HG02938 (cell line): ENCODE data around the gene THSD4.

Experiments
- ATAC-seq: cut with Tn5 transposase; IDR thresholded peaks from one replicate; pipeline ENCODE4 v1.9.1; 2021; ENCODE audit warnings: mild to moderate bottlenecking, moderate library complexity; ENCODE audit not compliant: unreplicated experiment

Gene THSD4

GRCh38 chr15:71096676-71097075 lies 18.6 kb upstream of the THSD4 start:
- ATAC-seq: no peak

- ATAC-seq: no peak
These were observed 17.4 kb upstream of the THSD4 start for GRCh38 chr15:71097890-71098289.

- no peak for ATAC-seq
These were observed 16.4 kb upstream of the THSD4 start for GRCh38 chr15:71098920-71099319.

- peak; percentile 72 for ATAC-seq
These were observed 12.1 kb upstream of the THSD4 start for GRCh38 chr15:71103102-71103676.

DNA sequence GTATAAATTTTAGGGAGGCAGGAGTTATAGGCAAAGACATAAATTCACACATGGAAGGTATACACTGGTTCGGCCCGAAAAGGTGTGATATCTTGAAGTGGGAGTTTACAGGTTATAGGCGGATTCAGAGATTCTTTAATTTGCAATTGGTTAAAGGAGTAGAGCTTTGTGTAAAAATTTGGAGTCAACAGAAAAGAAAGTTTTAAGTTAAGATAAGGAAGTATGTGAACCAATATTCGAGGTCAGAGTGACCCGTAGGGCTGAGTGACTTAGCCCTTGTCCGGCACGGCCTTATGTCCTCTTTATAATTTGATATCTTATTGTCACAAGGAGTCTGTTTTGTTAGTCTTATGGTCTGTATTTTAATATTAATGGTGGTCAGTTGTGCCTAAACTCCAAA lies 10.6 kb upstream of the THSD4 start:
- no peak for ATAC-seq

- ATAC-seq: no peak
These were observed 9.8 kb upstream of the THSD4 start for GRCh38 chr15:71105444-71105843.

GRCh38 chr15:71106802-71107500 lies 8.3 kb upstream of the THSD4 start:
- no peak for ATAC-seq

- no peak for ATAC-seq
These were observed 7.8 kb upstream of the THSD4 start for GRCh38 chr15:71107501-71107815.

- no peak for ATAC-seq
These were observed 6.1 kb upstream of the THSD4 start for GRCh38 chr15:71109130-71109529.

DNA sequence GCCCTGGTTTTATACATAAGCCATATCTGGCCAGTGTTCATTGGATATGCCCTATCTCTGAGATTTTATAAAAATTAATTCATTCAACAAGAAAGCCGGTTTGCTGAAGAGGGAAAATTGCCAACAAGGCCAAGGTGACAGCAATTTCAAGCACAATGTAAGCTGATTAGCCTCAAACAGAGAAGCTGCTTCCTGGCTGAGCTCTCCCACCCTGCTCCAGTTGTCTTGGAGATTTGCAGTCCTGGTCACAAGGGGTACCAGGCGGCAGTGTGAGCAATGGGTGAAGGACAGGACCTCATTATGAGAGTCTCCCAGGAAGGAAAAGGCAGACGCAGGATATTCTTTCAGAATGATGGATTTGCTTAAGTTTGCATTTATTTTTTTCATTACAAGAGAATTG lies 5.4 kb upstream of the THSD4 start:
- ATAC-seq: no peak

DNA sequence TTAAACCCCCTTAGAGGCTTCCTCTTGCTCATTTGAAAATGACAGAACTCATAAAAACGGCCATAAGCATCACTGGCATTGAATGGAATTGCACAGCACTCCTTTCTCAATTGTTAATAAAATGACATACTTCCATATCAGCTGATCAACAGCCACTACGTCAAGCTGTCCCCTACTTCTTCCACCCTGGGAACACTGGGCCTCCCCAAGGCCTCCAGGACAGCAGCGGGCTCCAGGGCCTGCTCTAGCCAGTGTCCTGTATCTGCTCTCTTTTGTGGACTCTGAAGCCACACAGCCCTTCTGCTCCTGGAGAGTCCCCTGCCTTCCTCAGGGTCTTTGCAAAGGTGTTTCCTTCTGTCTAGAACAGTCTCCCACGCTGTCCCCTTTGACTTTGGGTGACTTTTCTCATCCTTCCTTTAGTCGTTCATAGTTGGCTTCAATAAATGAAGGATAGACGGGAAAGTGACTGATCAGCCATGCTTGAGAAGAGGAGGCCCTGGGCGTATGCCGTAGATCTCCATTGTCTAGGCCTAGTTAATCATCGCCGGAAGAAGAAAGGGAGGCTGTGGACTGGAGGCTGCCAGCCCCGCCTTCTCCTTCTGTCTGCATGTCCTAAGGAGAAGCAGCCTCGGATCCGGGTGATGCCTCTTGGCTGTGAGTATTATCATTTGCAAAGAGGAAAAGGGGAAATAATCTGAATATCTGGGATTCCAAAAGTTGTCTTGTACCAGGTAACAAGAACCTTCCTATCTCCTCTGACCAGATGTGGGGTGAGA lies 4.7 kb upstream of the THSD4 start:
- ATAC-seq: no peak

DNA sequence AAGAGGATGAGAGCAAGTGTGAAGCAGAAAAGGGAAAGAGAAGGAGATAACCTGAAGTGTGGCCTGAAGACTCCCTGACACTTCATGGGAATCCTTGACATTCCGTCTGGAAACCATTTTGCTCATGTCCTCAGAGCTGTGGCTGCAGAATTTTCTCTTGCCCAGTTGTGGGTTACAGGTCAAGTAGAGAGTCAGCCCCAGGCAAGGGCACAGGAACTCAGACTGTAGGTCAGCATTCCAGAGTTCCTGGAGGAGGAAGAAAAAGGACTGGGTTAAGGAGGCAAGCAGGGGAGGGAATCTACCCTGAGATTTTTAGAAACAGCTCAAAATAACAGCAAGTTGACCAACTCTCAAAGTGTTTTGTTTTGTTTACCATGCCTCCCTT lies 4.1 kb upstream of the THSD4 start:
- no peak for ATAC-seq

GRCh38 chr15:71111950-71112349 lies 3.3 kb upstream of the THSD4 start:
- ATAC-seq: no peak

DNA sequence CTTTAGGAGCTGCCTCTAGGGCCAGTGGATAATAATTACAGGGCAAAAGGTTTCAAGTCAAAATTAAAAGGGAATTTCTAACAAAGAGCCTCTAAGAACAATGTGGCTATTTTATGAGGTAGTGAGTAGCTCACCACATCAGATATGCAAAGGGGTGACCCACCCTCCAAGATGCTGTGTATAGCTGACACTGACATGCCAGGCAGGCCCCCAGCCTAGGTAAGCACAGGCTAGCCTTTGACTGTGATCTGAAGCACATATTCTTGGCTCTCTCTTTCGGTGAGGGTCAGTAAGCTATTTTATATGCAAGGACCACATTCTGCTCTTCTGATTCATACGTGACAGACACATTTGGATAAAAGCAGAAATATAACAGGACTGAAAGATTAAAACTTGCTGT lies 2.8 kb upstream of the THSD4 start:
- no peak for ATAC-seq

- ATAC-seq: no peak
These were observed 1.1 kb upstream of the THSD4 start for GRCh38 chr15:71114066-71114680.

- ATAC-seq: peak; percentile 41
These were observed 488 bp downstream of the THSD4 start for GRCh38 chr15:71115567-71116351.

DNA sequence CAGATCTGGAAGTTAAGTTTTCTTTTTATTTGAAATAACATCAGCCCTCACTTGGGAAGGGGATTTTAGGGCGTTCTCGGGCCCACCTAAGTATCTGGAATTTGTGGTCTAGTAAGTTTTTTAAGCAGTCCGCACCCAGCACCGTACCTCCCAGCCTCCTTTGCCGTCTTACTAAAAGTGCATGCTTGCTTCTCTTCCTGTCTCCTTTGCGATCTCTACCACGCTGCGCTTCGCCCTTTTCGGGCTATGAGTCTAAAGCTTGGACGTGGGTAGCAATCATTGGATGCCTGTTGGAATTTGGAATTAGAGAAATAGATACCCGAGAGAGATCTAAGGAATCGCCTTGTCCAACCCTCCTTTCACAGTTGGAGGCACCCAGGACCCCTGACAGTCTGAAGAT lies 1.1 kb downstream of the THSD4 start:
- no peak for ATAC-seq

DNA sequence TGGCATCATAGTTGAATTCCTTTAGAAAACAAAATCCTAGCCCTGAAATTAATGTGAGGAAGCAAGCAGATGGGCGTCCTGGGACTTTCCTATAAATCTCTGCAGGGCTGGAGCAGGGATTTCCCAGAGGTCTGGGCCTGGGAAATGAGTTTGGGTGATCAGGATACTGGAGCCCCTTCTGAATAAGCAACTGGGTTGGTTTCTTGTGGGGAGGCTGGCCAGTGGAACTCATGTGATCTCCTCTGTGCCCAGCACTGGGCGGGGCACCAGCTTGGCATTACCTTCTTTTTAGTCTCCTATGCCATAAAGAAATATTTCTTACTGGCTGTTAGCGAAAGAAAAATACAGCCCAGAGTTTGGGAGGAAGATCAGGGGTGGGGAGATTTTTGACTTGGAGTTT lies 1.7 kb downstream of the THSD4 start:
- ATAC-seq: no peak

GRCh38 chr15:71117714-71118305 lies 2.5 kb downstream of the THSD4 start:
- no peak for ATAC-seq

- no peak for ATAC-seq
These were observed 3.1 kb downstream of the THSD4 start for GRCh38 chr15:71118345-71118744.
